Activated naive CD4-positive, alpha-beta T cell treated with anti-CD3 and anti-CD28 coated beads, Interleukin-2, amount 10 ng/mL, durations not matched to agents 7 days and 5 days (primary cell): ENCODE results near the gene SYTL1.

Experiments used
- CTCF ChIA-PET: fragments of 350-600 bp; sonication (Branson Sonifier 250); formaldehyde crosslinking; loops from one replicate; lab custom pipeline; 2021; ENCODE audit warnings: antibody characterized with exemption; lab: Charles Lee
- DNase-seq: peaks from one replicate; pipeline ENCODE4 v3.0.0-alpha.2; 2020
- H3K27ac Mint-ChIP-seq: one replicate; pipeline ENCODE4 v1.8.0; 2021; ENCODE audit warnings: mild to moderate bottlenecking, moderate library complexity, mixed read lengths
- H3K27me3 Mint-ChIP-seq: one replicate; pipeline ENCODE4 v1.8.0; 2021; ENCODE audit warnings: mild to moderate bottlenecking, mixed read lengths
- H3K36me3 Mint-ChIP-seq: one replicate; pipeline ENCODE4 v1.8.0; 2021; ENCODE audit warnings: mixed read lengths
- H3K4me1 Mint-ChIP-seq: one replicate; pipeline ENCODE4 v1.8.0; 2021; ENCODE audit warnings: mixed read lengths
- H3K4me3 Mint-ChIP-seq: one replicate; pipeline ENCODE4 v1.8.0; 2021; ENCODE audit warnings: mild to moderate bottlenecking, moderate library complexity, mixed read lengths
- H3K9me3 Mint-ChIP-seq: one replicate; pipeline ENCODE4 v1.8.0; 2021; ENCODE audit warnings: mixed read lengths

The SYTL1 gene

DNA sequence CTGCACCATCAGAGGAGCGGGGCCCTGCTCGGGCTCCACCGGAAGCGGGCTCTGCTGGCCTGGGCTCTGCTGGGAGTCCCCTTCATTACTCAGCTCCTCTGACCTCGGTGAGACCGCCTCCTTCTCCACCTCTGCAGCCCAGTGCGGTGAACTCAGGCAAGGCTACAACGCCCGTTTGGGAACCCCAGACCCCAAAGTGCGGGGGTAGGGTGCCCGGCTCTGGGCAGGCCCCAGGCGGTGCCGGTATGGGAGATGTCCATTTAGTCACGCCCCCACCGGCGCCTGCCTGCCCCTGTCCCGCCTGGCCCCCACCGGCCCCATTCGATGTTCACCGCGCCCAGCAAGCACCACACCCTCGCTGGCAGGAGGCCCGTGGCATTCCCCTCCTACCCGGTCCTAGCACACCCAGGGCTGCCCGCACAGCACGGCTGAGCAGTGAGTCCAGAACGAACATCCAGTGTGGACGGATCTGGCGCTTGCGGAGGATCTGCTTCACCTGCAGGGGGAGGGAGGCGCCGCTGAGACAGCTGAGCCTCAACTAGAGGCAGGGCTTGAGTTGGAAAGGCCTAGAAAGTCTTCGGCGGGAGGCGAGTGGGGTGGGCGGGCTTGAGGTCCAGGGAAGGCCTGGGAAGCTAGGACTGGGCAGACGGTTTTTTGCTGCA is 14.9 kb downstream of the SYTL1 start:
- no peaks in the 10 kb centered on the region for H3K9me3 Mint-ChIP-seq
- CTCF ChIA-PET = interaction anchor here (0.7 to 8.0 kb wide), 24 partner anchors 8 to 251 kb away, joined by 3 to 96 read pairs (median 5); partner anchors contain the start of genes CD164L2, GPR3, MAP3K6 and SYTL1
- peaks cover 39% of the 10 kb centered on the region for H3K27me3 Mint-ChIP-seq
- peak overlapping the region; percentile 67 for H3K4me3 Mint-ChIP-seq
- H3K4me1 Mint-ChIP-seq = peaks cover 41% of the 10 kb centered on the region
- H3K36me3 Mint-ChIP-seq = peaks cover 4% of the 10 kb centered on the region
- H3K27ac Mint-ChIP-seq = peak overlapping the region; percentile 88
- peak; percentile 35 for DNase-seq

- H3K27me3 Mint-ChIP-seq = peaks cover 39% of the 10 kb centered on the region
- H3K4me1 Mint-ChIP-seq = peaks cover 41% of the 10 kb centered on the region
- H3K36me3 Mint-ChIP-seq = peaks cover 4% of the 10 kb centered on the region
- H3K4me3 Mint-ChIP-seq = peak overlapping the region; percentile 67
- peak overlapping the region; percentile 88 for H3K27ac Mint-ChIP-seq
- CTCF ChIA-PET = interaction anchor here (0.7 to 8.0 kb wide), 23 partner anchors 9 to 250 kb away, joined by 3 to 96 read pairs (median 6); partner anchors contain the start of genes CD164L2, GPR3, MAP3K6 and SYTL1
- H3K9me3 Mint-ChIP-seq = no peaks in the 10 kb centered on the region
- peak; percentile 87 for DNase-seq
Observed at GRCh38 chr1:27357281-27358037, 15.6 kb downstream of the SYTL1 start.

GRCh38 chr1:27358038-27358927 is 16.5 kb downstream of the SYTL1 start:
- CTCF ChIA-PET = interaction anchor here (0.9 to 8.0 kb wide), 16 partner anchors 11 to 249 kb away, joined by 3 to 96 read pairs (median 10); partner anchors contain the start of genes GPR3, MAP3K6 and SYTL1
- peaks cover 39% of the 10 kb centered on the region for H3K27me3 Mint-ChIP-seq
- no peak for DNase-seq
- peaks cover 41% of the 10 kb centered on the region for H3K4me1 Mint-ChIP-seq
- H3K4me3 Mint-ChIP-seq = no peak overlapping the region
- H3K27ac Mint-ChIP-seq = no peak overlapping the region
- H3K36me3 Mint-ChIP-seq = peaks cover 4% of the 10 kb centered on the region
- no peaks in the 10 kb centered on the region for H3K9me3 Mint-ChIP-seq

DNA sequence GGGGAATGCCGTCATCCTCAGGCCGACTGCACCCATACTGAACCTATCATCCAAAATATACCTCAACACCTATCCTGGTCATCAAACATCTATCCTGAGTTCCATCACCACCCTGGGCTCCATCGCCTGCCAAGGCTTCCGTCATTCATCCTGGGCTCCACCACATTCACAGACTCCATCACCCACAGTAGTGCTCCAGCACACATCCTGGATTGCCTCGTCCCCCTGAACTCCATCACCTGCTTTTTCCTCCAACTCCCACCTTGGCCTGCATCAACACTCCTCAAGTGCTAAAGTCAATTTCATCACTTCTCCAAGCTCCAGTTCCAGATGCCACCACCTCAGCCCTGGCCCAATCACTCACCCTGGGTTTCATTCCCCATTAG is 17.1 kb downstream of the SYTL1 start:
- Mint-ChIP-seq H3K4me1 (peaks cover 41% of the 10 kb centered on the region), H3K27me3 (peaks cover 39% of the 10 kb centered on the region), H3K36me3 (peaks cover 2% of the 10 kb centered on the region), H3K9me3 (no peaks in the 10 kb centered on the region), H3K4me3 (no peak overlapping the region), H3K27ac (no peak overlapping the region)
- CTCF ChIA-PET = interaction anchor here (0.9 to 8.0 kb wide), 6 partner anchors 10 to 42 kb away, joined by 3 to 96 read pairs (median 19); partner anchors contain the start of genes GPR3 and MAP3K6
- DNase-seq = no peak

DNA sequence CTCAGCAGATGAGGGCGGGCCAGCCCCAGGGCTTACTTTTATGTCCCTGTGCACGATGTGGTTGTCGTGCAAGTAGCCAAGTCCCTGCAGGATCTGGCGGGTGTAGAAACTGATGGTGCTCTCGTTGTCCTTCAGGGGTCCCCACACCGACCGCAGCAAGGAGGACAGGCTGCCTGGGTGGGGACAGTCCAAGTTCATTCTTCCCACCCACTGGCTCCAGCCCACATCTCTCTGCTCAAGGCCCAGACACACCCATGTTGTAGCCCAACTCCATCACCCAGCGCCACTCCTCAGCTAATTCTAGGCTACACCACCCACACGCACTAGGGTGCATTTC is 18.0 kb downstream of the SYTL1 start:
- DNase-seq = no peak
- Mint-ChIP-seq H3K4me3 (peak overlapping the region; percentile 13), H3K4me1 (peaks cover 48% of the 10 kb centered on the region), H3K9me3 (no peaks in the 10 kb centered on the region), H3K27ac (no peak overlapping the region), H3K36me3 (no peaks in the 10 kb centered on the region), H3K27me3 (peaks cover 39% of the 10 kb centered on the region)
- CTCF ChIA-PET = interaction anchor here (0.9 to 8.0 kb wide), 4 partner anchors 9 to 35 kb away, joined by 4 to 96 read pairs (median 26); partner anchors contain the start of gene MAP3K6

GRCh38 chr1:27360159-27361043 is 18.6 kb downstream of the SYTL1 start:
- no peaks in the 10 kb centered on the region for H3K9me3 Mint-ChIP-seq
- peak; percentile 71 for DNase-seq
- H3K4me3 Mint-ChIP-seq = peak overlapping the region; percentile 13
- H3K27ac Mint-ChIP-seq = no peak overlapping the region
- peaks cover 54% of the 10 kb centered on the region for H3K4me1 Mint-ChIP-seq
- CTCF ChIA-PET = interaction anchor here (1.3 to 8.0 kb wide), 2 partner anchors 9 to 28 kb away, joined by 5 to 96 read pairs; partner anchors contain the start of gene MAP3K6
- H3K36me3 Mint-ChIP-seq = no peaks in the 10 kb centered on the region
- peaks cover 39% of the 10 kb centered on the region for H3K27me3 Mint-ChIP-seq

DNA sequence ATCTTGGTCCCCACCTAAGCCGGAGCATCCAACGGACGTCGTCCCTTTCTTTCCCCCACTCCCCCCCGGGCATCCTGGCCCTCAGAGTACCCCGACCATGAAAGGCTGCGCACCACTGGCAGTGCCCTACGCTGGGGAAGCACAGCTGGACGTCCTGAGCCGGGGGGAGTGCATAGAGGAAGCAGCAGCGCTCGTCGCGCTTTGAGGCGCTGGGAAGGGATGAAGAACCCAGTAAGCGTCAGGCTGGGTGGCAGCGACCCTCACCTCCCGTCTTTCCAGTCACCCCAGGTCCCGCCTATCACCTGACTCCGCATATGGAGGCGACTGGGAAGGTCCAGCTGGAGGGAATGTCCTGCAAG is 19.2 kb downstream of the SYTL1 start:
- Mint-ChIP-seq H3K4me1 (peaks cover 54% of the 10 kb centered on the region), H3K27ac (no peak overlapping the region), H3K9me3 (no peaks in the 10 kb centered on the region), H3K27me3 (peaks cover 39% of the 10 kb centered on the region), H3K36me3 (no peaks in the 10 kb centered on the region), H3K4me3 (peak overlapping the region; percentile 26)
- DNase-seq = no peak
- CTCF ChIA-PET = interaction anchor here (0.6 to 1.3 kb wide), 2 partner anchors 28 to 370 kb away, joined by 3 to 5 read pairs; no protein-coding TSS in a partner anchor

- CTCF ChIA-PET = interaction anchor here (0.6 to 1.2 kb wide), 3 partner anchors 19 to 369 kb away, joined by 3 to 5 read pairs (median 3); partner anchors contain the start of gene SYTL1
- no peaks in the 10 kb centered on the region for H3K36me3 Mint-ChIP-seq
- no peak for DNase-seq
- H3K27me3 Mint-ChIP-seq = peaks cover 39% of the 10 kb centered on the region
- peaks cover 49% of the 10 kb centered on the region for H3K4me1 Mint-ChIP-seq
- no peaks in the 10 kb centered on the region for H3K9me3 Mint-ChIP-seq
- H3K4me3 Mint-ChIP-seq = no peak overlapping the region
- no peak overlapping the region for H3K27ac Mint-ChIP-seq
Observed at GRCh38 chr1:27361553-27361952, 19.7 kb downstream of the SYTL1 start.

- H3K27ac Mint-ChIP-seq = no peak overlapping the region
- H3K4me3 Mint-ChIP-seq = peak overlapping the region; percentile 6
- CTCF ChIA-PET = interaction anchor here (2.9 to 3.8 kb wide), 2 partner anchors 18 to 23 kb away, joined by 9 to 28 read pairs; no protein-coding TSS in a partner anchor
- DNase-seq = no peak
- no peaks in the 10 kb centered on the region for H3K9me3 Mint-ChIP-seq
- H3K36me3 Mint-ChIP-seq = no peaks in the 10 kb centered on the region
- H3K4me1 Mint-ChIP-seq = peaks cover 50% of the 10 kb centered on the region
- H3K27me3 Mint-ChIP-seq = peaks cover 28% of the 10 kb centered on the region
Observed at GRCh38 chr1:27363766-27364695, 22.2 kb downstream of the SYTL1 start.

GRCh38 chr1:27364696-27365371 is 23.0 kb downstream of the SYTL1 start:
- peak overlapping the region; percentile 84 for H3K4me3 Mint-ChIP-seq
- CTCF ChIA-PET = interaction anchor here (0.8 to 8.4 kb wide), 9 partner anchors 8 to 319 kb away, joined by 3 to 96 read pairs (median 9); partner anchors contain the start of gene GPR3
- no peaks in the 10 kb centered on the region for H3K9me3 Mint-ChIP-seq
- peaks cover 23% of the 10 kb centered on the region for H3K27me3 Mint-ChIP-seq
- H3K4me1 Mint-ChIP-seq = peaks cover 50% of the 10 kb centered on the region
- no peaks in the 10 kb centered on the region for H3K36me3 Mint-ChIP-seq
- no peak overlapping the region for H3K27ac Mint-ChIP-seq
- DNase-seq = no peak

DNA sequence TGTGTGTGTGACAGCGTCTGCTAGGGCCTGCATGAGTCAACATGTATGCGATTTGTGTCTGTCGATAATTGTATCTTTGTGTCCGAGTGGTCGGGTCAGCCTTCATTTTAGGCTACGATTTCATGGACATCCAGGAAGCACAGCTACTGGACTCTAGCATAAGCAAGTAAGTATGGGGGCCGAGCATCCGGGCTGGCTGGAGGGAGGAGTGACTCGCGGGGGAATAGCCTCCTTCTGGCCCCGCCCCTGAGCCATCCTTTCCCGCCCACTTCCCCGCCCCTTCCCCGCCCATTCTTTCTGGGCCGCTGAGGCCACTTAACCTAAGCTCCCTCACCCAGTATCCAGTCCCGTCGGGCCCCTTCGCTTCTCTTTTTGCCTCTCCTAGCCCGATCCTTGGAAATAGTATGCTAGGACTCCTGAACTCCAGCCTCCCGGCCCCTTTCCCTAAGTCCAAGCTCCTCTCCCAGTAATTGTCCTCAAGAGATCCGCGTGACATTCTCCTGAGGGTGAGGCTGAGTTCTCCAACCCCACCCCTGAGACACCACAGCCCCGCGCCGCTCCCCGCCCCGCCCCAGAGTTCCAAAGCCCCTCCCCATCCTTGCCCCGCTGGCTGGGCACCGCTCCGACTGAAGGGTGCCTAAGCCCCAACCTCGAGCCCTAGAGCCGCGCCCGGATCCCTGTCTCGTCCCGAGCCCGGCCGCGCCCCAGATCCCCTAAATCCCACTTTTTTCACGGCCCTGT is 23.7 kb downstream of the SYTL1 start:
- peak overlapping the region; percentile 81 for H3K27ac Mint-ChIP-seq
- peaks cover 53% of the 10 kb centered on the region for H3K4me1 Mint-ChIP-seq
- peak overlapping the region; percentile 84 for H3K4me3 Mint-ChIP-seq
- H3K9me3 Mint-ChIP-seq = no peaks in the 10 kb centered on the region
- peak; percentile 87 for DNase-seq
- no peaks in the 10 kb centered on the region for H3K36me3 Mint-ChIP-seq
- CTCF ChIA-PET = interaction anchor here (0.6 to 8.4 kb wide), 17 partner anchors 9 to 319 kb away, joined by 3 to 96 read pairs (median 4); partner anchors contain the start of gene GPR3
- H3K27me3 Mint-ChIP-seq = peaks cover 19% of the 10 kb centered on the region
